Heart left ventricle (tissue), 16 donors: Measurements from ENCODE around the gene CFAP299. TPM values are rescaled to one million over a fixed set of nuclear protein-coding genes. Genes with fewer than 3 reads are reported as not detected.

Experiments used
- ATAC-seq, 4 donors: fragments of 200-7000 bp; cut with Tn5 transposase; one replicate each; pipeline ENCODE4 v1.9.1; 2020 to 2022; ENCODE audit warnings: moderate library complexity in 4 of 4, mild to moderate bottlenecking in 3 of 4, moderate number of reproducible peaks in 1 of 4
- DNase-seq, 5 donors: peaks; one replicate each; pipeline ENCODE4 v3.0.0-alpha.2; 2020
- H3K27ac ChIP-seq, 12 donors: fragments of 200-600 bp; sonication (generic) in 4 of 12; one replicate each; pipeline versions ENCODE4 v1.5.0 to v1.8.0; 2016 to 2022; ENCODE audit warnings: mild to moderate bottlenecking in 2 of 12
- H3K27me3 ChIP-seq, 9 donors: fragments of 200-600 bp; sonication (generic) in 2 of 9; one replicate each; pipeline versions ENCODE4 v1.5.1 to v1.8.0; 2016 to 2022; ENCODE audit warnings: mild to moderate bottlenecking in 3 of 9
- H3K36me3 ChIP-seq, 9 donors: fragments of 200-600 bp; sonication (generic) in 2 of 9; one replicate each; pipeline versions ENCODE4 v1.5.0 to v1.8.0; 2018 to 2022; ENCODE audit warnings: mild to moderate bottlenecking in 2 of 9
- H3K4me1 ChIP-seq, 12 donors: fragments of 200-600 bp; sonication (generic) in 4 of 12; one replicate each; pipeline versions ENCODE4 v1.5.0 to v1.8.0; 2016 to 2022; ENCODE audit warnings: mild to moderate bottlenecking in 3 of 12
- H3K4me3 ChIP-seq, 12 donors: fragments of 200-600 bp; sonication (generic) in 4 of 12; one replicate each; pipeline versions ENCODE4 v1.5.0 to v1.8.0; 2017 to 2022; ENCODE audit warnings: mild to moderate bottlenecking in 9 of 12, moderate library complexity in 4 of 12
- H3K9me3 ChIP-seq, 12 donors: fragments of 200-600 bp; sonication (generic) in 4 of 12; one replicate each; pipeline versions ENCODE4 v1.5.0 to v1.8.0; 2016 to 2022; ENCODE audit warnings: mild to moderate bottlenecking in 1 of 12
- POLR2A ChIP-seq, 2 donors: fragments of 450-650 bp; IDR thresholded peaks; one replicate each; pipeline ENCODE4 v1.6.1; 2017; ENCODE audit warnings: antibody characterized with exemption in 2 of 2, mild to moderate bottlenecking in 2 of 2, moderate library complexity in 2 of 2
- WGBS, 4 donors: extraction: QIAGEN DNeasy Blood & Tissue Kit in 2 of 4; methylation state at CpG; one replicate each; pipeline versions ENCODE4 v1.1.5 to v1.1.7; 2013 to 2018; 5-methylcytosine and 5-hydroxymethylcytosine counted together
- intact Hi-C, 10 donors: fragments of 100-400 bp; cut with DNase I; formaldehyde crosslinking; loops; one replicate each; pipeline versions ENCODE4 v1.11.1 to v1.14.2; 2022
- polyA plus RNA-seq, 2 donors: library from polyadenylated mRNA; stranded (reverse); fragments of 200-250 nt; gene quantifications; one replicate each; pipeline ENCODE4 v1.2.3, GENCODE V29; 2013
- total RNA-seq, 9 donors: library from RNA; depleted of rRNA in 2 of 9; stranded (reverse); fragments of >200 nt in 2 of 9; fragmentation: NEBNext Ultra II Directional in 3 of 9; extraction: Animal tissue kit (Norgen Biotek cat#: 25700) in 3 of 9; gene quantifications; one replicate each; pipeline versions ENCODE4 v1.1.0 to v1.2.4, GENCODE V29; 2016 to 2023
- TF ChIP-seq, protein P1 (sequence below), 12 donors: fragments of 200-600 bp; sonication (generic) in 4 of 12; IDR thresholded peaks; one replicate each; pipeline versions ENCODE4 v1.5.0 to v1.8.0; 2018 to 2022; ENCODE audit warnings: antibody characterized with exemption in 12 of 12, mild to moderate bottlenecking in 5 of 12
- donor health status: ischemic (EF 13 %, LVEDD 7.1; RV severe dilation, severe dysfunction).
- donor health status: healthy with polysubstance abuse.
- donor health status: DM: no; HTN: yes; CAD: no.
- donor health status: DM: no; HTN: no; CAD: no.
- donor health status: ischemic (EF 25% LVEDD 6.9; RV normal size, moderate dysfunction).
- donor health status: ischemic (EF 25% LVEDD 5.7; RV mildly dilated, moderate dysfunction).
- donor health status: healthy.
- donor health status: DM: yes; HTN: yes; CAD: no.
- donor health status: ischemic (EF 35%, LVEDD 5.7; RV mildly dilated, moderate dysfunction).
- donor health status: nonischemic (EF 11% LVEDD 7.7; RV severe dilation, severe dysfunction).
- donor health status: DM: yes; HTN: yes; CAD: no.
- donor health status: PGD.
- donor health status: ischemic (EF 29% LVEDD 5.4; RV normal size, mild dysfunction).
- donor health status: nonischemic (EF 23%, LVEDD 6.1; RV moderate dilation, normal function).

Gene CFAP299
- total and polyA plus RNA-seq, 11 donors: 0.25 TPM; not detected in 10

DNA sequence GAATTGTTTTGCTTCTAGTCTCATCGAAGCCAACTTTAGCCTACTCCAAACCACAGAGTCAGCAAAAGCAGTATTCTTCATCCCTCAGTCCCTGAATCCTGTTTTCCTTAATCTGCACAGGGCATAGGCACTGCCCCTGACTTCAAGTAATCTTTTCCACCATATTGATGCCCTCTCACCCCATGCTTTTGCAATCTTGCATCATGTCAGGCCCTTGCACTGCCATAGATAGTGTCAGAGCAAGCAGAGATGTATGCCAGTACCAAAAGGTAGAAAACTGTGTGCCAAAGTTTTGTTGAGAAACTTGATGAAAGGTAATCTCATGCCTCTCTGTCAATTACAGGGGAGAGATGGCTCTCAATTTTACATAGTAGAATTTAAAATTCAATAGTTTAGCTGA lies 131.1 kb downstream of the CFAP299 start:
- Histone ChIP-seq H3K27ac (no peak overlapping the region), H3K27me3 (no peaks in the 10 kb centered on the region), H3K4me1 (no peaks in the 10 kb centered on the region), H3K4me3 (no peak overlapping the region), H3K36me3 (no peaks in the 10 kb centered on the region), H3K9me3 (no peaks in the 10 kb centered on the region)
- ATAC-seq: no peak
- TF ChIP-seq POLR2A (IDR thresholded peaks at IDR 0.05): no peak
- TF ChIP-seq, protein P1, sequence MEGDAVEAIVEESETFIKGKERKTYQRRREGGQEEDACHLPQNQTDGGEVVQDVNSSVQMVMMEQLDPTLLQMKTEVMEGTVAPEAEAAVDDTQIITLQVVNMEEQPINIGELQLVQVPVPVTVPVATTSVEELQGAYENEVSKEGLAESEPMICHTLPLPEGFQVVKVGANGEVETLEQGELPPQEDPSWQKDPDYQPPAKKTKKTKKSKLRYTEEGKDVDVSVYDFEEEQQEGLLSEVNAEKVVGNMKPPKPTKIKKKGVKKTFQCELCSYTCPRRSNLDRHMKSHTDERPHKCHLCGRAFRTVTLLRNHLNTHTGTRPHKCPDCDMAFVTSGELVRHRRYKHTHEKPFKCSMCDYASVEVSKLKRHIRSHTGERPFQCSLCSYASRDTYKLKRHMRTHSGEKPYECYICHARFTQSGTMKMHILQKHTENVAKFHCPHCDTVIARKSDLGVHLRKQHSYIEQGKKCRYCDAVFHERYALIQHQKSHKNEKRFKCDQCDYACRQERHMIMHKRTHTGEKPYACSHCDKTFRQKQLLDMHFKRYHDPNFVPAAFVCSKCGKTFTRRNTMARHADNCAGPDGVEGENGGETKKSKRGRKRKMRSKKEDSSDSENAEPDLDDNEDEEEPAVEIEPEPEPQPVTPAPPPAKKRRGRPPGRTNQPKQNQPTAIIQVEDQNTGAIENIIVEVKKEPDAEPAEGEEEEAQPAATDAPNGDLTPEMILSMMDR (IDR thresholded peaks at IDR 0.05): no peak
- intact Hi-C loops: no loop called here
- 77 to 88% (median 81%) methylated on average over 1 of the region's 1 CpG for WGBS, 4 donors
- DNase-seq: no peak

DNA sequence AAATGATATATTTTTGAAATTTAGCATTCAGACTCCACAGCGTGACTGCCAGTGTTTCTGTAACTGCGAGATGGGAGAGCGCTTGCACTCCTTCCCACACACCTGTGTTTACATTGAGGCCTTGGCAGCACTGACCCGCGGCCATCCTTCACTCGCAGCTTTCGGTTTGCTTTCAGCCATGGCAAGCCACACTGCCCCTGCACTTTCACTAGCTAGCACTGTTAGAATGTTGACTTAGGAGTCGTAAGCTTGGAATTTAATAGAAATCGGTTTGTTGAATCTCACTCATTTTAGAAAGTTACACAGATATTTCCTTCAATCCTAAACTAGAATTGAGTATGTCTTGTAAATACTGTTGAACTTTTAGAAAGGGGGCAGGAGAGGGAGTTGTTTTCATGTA lies 136.2 kb downstream of the CFAP299 start:
- Histone ChIP-seq H3K4me1 (no peaks in the 10 kb centered on the region), H3K4me3 (peak overlapping the region in 3 of 12 donors; percentile 17 to 29 (median 25)), H3K9me3 (no peaks in the 10 kb centered on the region), H3K27ac (no peak overlapping the region), H3K36me3 (no peaks in the 10 kb centered on the region), H3K27me3 (no peaks in the 10 kb centered on the region)
- WGBS, 4 donors: 26 to 34% (median 28%) methylated on average over 9 of the region's 9 CpGs
- ATAC-seq: no peak
- TF ChIP-seq, protein P1 (IDR thresholded peaks at IDR 0.05): no peak
- TF ChIP-seq POLR2A (IDR thresholded peaks at IDR 0.05): no peak
- no peak for DNase-seq
- intact Hi-C loops: no loop called here

DNA sequence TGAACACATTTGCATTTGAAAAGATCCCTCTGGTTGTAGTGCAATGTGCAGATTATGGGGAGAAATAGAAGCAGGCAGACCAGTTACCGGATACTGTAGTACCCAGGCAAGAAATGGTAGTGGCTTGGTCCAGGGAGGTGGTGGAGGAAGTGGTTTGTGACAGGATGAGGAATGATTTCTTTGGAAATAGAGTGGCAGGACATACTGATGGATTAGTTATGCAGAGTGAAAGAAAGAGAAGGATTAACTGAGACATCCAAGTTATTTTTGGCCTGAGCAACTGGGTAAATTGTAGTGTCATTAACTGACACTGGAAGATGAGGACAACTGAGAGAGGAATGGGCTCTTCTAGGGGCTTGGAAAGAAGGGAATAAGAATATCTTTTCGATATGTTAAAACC lies 139.7 kb downstream of the CFAP299 start:
- TF ChIP-seq, protein P1 (IDR thresholded peaks at IDR 0.05): no peak
- TF ChIP-seq POLR2A (IDR thresholded peaks at IDR 0.05): no peak
- DNase-seq: no peak
- Histone ChIP-seq H3K36me3 (no peaks in the 10 kb centered on the region), H3K4me1 (no peaks in the 10 kb centered on the region), H3K9me3 (peaks cover 0 to 2% (median 0%) of the 10 kb centered on the region in 12 donors), H3K27ac (no peak overlapping the region), H3K27me3 (no peaks in the 10 kb centered on the region), H3K4me3 (no peak overlapping the region)
- intact Hi-C loops: no loop called here
- no peak for ATAC-seq
- WGBS, 4 donors: 79 to 91% (median 90%) methylated on average over 2 of the region's 2 CpGs

DNA sequence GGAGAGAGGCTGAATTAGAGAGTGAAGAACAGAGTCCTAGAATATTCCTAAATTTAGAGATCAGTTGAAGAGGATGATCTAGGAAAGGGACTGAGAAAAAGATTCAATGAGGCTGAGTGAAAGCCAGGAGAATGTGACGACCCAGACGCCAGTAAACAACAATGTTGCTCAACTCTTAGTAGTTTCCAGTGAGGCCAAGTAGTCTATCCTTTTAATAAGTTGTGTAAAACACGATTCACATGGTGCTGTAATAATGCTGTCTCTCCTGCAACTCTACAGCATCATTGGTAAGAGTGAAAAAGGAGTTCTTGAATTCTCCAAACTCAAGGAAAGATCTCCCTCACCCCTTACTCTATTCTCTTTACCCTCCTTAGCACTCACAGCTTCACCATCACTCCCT lies 140.3 kb downstream of the CFAP299 start:
- no peaks in the 10 kb centered on the region for H3K27me3 ChIP-seq
- no peak for TF ChIP-seq POLR2A (IDR thresholded peaks at IDR 0.05)
- TF ChIP-seq, protein P1 (IDR thresholded peaks at IDR 0.05): no peak
- no peak for DNase-seq
- intact Hi-C loops: no loop called here
- H3K9me3 ChIP-seq: peaks cover 0 to 2% (median 0%) of the 10 kb centered on the region in 12 donors
- no peak overlapping the region for H3K27ac ChIP-seq
- H3K36me3 ChIP-seq: no peaks in the 10 kb centered on the region
- WGBS, 4 donors: 70 to 81% (median 76%) methylated on average over 3 of the region's 3 CpGs
- no peak overlapping the region for H3K4me3 ChIP-seq
- no peaks in the 10 kb centered on the region for H3K4me1 ChIP-seq
- no peak for ATAC-seq
